NCI-H1436 treated with DMSO at 0.1 percent for 48 hours (cell line): ENCODE measurements around the gene MAPRE3.
"Not testable (repeated sequence)": the region's sequence is repeated elsewhere in the genome, so short reads cannot be mapped to it uniquely, and the experiment has no call there.

Source experiments
- DNase-seq: peaks from one replicate; lab custom pipeline; 2025; lab: John Stamatoyannopoulos, UW

MAPRE3 gene

GRCh38 chr2:27070653-27071276 lies 100.3 kb downstream of the MAPRE3 start:
- no peak for DNase-seq

DNA sequence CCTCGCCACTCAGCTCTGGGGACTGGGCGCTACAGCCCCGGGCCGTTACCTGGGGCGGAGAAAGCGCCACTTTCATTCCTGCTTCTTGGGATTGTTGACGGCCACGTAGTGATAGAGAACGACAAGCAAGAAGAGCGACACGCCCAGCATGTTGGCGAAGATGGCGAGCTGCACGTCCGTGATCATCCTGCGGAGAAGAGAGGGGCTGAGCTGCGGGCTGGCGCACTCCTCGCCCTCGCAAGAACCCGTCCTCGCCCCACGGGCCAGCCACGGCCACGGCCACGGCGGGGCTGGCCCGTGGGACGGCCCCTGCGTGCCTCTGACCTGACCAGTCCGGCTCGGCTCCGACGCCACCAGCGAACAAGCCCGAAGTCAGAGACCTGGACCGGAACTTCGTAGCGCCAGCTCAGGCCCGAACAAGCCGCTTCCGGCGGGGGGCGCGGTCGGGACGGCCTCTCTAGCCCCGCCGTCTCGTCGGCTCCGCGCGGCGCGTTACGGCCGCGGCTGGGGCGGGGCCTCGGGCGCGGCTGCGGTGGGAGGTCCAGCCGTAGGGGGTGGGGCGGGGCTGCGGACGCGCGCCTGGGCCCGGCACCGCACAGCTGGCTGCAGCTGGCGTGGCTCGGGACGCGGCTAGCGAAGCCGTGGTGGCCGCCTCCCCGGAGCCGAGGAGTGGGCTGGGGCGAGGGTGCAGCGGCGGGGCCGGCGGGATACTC lies 101.0 kb downstream of the MAPRE3 start, which contains the start of gene OST4:
Gene OST4, minus strand, starts transcription at position 378 of the 713 bp plus-strand sequence.
- DNase-seq: peak; percentile 25

- DNase-seq: no peak
These were observed 101.8 kb downstream of the MAPRE3 start for GRCh38 chr2:27071990-27072830.

DNA sequence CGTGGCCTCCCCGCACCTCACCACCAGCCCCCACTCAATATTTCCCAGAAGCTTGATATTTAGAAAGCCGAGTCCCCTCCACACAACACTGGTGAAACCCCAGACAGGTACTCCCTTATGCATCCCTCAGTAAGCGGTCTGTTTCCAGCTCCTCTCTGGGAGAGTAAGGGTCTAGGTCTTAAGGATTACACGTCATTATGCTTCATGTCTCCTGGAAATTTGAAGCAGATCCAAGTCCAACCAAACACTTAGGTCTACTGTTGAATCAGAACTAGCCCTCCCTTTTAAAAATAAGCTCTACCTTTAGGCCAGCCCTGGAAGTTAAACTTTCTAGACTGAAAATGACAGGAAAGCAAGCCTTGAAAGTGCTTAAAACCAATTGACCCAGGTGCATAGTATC lies 102.5 kb downstream of the MAPRE3 start:
- no peak for DNase-seq

DNA sequence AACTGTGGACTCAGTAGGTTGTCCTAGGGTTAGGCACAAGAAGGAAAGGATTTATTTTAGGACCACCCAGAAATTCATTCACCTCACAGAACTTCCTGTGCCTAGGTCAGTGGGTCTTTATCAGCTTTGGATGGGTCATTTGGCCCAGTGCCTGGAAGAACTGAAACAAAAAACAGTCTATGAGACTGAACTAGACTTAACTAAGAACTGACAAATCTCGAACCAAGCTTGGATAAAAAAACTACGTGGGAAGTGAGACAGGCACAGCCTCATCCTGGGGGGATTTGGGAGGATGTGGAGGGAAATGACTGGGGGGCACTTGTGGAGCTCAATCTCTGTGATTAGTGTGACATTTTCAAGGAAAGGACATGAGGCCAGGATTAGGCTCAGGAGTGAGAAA lies 103.3 kb downstream of the MAPRE3 start:
- DNase-seq: no peak

- DNase-seq: no peak
These were observed 104.5 kb downstream of the MAPRE3 start for GRCh38 chr2:27074738-27075565.

DNA sequence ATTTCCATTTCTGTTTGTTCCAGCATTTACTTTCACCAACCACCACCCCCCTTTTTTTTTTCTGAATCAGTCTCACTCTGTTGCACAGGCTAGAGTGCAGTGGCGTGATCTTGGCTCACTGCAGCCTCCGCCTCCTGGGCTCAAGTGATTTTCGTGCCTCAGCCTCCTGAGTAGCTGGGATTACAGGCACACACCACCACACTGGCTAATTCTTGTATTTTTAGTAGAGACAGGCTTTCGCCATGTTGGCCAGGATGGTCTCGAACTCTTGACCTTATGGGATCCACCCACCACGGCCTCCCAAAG lies 105.1 kb downstream of the MAPRE3 start:
- not testable (repeated sequence) for DNase-seq

GRCh38 chr2:27076323-27076722 lies 105.9 kb downstream of the MAPRE3 start:
- DNase-seq: no peak
